Measurements from ENCODE around the gene KRT80. TPM values are rescaled to one million over a fixed set of nuclear protein-coding genes. Genes with fewer than 3 reads are reported as not detected.

The KRT80 gene
- total and polyA plus RNA-seq, 3 donors from 2014 or later: 0.50 to 1.0 (median 0.94) TPM

DNA sequence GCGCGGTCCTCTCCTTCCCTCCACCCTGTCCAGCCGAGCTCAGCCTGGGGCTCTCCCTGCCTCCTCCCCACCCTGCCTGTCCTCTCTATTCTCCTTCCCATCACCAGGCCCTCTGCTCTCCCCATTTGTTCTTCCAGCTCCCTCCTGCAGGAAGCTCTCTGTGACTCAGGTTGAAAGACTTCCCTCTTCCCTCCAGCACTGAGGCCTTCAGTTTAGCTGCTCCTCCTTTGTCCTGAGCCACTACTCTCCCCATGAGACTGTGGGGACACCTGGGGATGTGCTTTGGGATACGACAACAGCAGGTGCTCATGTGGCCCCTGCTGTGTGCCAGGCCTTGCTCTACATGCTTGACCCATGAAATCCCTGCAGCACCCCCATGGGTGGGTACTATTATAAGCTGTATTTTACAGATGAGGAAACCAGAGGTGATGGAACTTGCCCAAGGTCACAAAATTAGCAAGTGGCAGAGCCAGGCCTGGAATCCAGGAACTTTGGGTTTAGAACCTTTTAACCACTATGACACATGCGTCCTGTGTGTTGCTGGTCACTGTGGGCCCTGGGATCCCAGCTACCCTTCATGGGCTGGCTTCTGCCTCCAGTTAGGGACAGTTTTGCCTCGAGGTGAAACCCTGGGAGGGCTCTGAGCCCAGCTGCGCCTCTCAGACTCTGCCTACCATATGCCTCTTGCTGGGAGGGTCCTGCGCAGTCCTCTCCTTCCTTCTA is 5.5 kb downstream of the KRT80 start:
- intact Hi-C loops (cut with DNase I; ENCODE audit: low total_unique reads): no loop called here
- Histone ChIP-seq H3K27me3 (no peaks in the 10 kb centered on the region), H3K4me3 (no peak overlapping the region), H3K27ac (no peak overlapping the region), H3K4me1 (peaks cover 6% of the 10 kb centered on the region), H3K36me3 (ENCODE audit: low read depth, missing control alignments) (no peaks in the 10 kb centered on the region), H3K9me3 (no peaks in the 10 kb centered on the region)
- TF ChIP-seq POLR2A (IDR thresholded peaks at IDR 0.05): no peak
- TF ChIP-seq, protein P1, sequence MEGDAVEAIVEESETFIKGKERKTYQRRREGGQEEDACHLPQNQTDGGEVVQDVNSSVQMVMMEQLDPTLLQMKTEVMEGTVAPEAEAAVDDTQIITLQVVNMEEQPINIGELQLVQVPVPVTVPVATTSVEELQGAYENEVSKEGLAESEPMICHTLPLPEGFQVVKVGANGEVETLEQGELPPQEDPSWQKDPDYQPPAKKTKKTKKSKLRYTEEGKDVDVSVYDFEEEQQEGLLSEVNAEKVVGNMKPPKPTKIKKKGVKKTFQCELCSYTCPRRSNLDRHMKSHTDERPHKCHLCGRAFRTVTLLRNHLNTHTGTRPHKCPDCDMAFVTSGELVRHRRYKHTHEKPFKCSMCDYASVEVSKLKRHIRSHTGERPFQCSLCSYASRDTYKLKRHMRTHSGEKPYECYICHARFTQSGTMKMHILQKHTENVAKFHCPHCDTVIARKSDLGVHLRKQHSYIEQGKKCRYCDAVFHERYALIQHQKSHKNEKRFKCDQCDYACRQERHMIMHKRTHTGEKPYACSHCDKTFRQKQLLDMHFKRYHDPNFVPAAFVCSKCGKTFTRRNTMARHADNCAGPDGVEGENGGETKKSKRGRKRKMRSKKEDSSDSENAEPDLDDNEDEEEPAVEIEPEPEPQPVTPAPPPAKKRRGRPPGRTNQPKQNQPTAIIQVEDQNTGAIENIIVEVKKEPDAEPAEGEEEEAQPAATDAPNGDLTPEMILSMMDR (IDR thresholded peaks at IDR 0.05): no peak
- WGBS, 2 donors: 86 to 93% methylated on average over 7 to 8 of the region's 8 CpGs
- no peak for DNase-seq

DNA sequence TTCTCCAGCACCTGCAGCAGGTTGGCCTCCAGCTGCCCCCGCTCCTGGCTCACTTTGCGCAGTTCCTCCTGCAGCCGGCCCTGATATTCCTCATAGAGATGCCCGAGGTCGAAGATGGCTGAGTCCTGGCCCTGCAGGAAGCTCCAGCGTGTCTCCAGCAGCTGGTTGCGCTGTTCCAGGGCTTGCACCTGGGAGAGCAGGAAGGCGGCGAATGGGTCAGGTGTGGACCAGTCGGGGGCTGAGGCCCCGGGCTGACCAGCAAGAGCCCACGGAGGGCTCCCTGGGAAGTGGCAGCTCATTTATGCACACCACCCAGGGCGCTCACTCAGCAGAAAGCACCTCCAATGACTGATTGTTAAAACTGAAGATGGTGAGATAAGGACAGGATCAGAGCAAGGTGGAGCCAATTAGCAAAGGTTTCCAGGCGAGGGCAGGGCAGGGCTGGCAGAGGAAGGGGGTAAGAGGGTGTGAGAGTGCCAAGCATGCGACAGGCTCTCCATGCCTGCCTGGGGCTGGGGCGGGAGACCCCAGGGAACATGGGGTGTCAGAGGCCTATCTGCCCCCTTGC is 6.3 kb downstream of the KRT80 start:
- Histone ChIP-seq H3K36me3 (ENCODE audit: low read depth, missing control alignments) (no peaks in the 10 kb centered on the region), H3K4me1 (peaks cover 6% of the 10 kb centered on the region), H3K4me3 (no peak overlapping the region), H3K9me3 (no peaks in the 10 kb centered on the region), H3K27ac (no peak overlapping the region), H3K27me3 (no peaks in the 10 kb centered on the region)
- intact Hi-C loops (cut with DNase I; ENCODE audit: low total_unique reads): no loop called here
- DNase-seq: no peak
- TF ChIP-seq, protein P1 (IDR thresholded peaks at IDR 0.05): no peak
- no peak for TF ChIP-seq POLR2A (IDR thresholded peaks at IDR 0.05)
- WGBS, 2 donors: 94 to 98% methylated on average over 7 to 16 of the region's 16 CpGs

DNA sequence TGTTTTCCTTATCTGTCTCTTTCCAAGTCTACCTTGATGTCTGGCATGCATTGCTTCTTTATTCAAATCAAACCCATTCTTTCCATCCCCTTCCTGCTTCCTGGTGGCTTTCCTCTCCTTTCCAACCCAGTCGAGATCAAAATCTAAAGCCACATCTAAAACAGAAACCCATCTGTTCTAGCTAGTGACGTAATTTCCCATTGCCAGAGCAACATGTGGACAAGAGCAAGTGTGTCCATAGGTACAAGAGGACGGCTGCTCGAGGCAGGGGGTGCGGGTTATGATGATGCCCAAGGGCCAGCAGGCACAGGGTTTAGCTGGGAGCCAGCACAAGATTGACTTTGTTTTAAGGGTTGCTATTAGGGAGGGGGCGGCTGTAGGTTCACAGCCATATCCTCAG is 7.0 kb downstream of the KRT80 start:
- H3K27ac ChIP-seq: no peak overlapping the region
- no peaks in the 10 kb centered on the region for H3K36me3 ChIP-seq (ENCODE audit: low read depth, missing control alignments)
- peaks cover 6% of the 10 kb centered on the region for H3K4me1 ChIP-seq
- no peak overlapping the region for H3K4me3 ChIP-seq
- intact Hi-C loops (cut with DNase I; ENCODE audit: low total_unique reads): no loop called here
- DNase-seq: no peak
- 90 to 92% methylated on average over 6 of the region's 6 CpGs for WGBS, 2 donors
- no peaks in the 10 kb centered on the region for H3K27me3 ChIP-seq
- TF ChIP-seq POLR2A (IDR thresholded peaks at IDR 0.05): no peak
- TF ChIP-seq, protein P1 (IDR thresholded peaks at IDR 0.05): no peak
- H3K9me3 ChIP-seq: no peaks in the 10 kb centered on the region

GRCh38 chr12:52183971-52184370 is 7.8 kb downstream of the KRT80 start:
- Histone ChIP-seq H3K9me3 (no peaks in the 10 kb centered on the region), H3K36me3 (ENCODE audit: low read depth, missing control alignments) (no peaks in the 10 kb centered on the region), H3K4me1 (peaks cover 4% of the 10 kb centered on the region), H3K27me3 (no peaks in the 10 kb centered on the region), H3K4me3 (no peak overlapping the region), H3K27ac (no peak overlapping the region)
- TF ChIP-seq, protein P1 (IDR thresholded peaks at IDR 0.05): no peak
- no peak for TF ChIP-seq POLR2A (IDR thresholded peaks at IDR 0.05)
- WGBS, 2 donors: 85 to 94% methylated on average over 5 to 8 of the region's 8 CpGs
- intact Hi-C loops (cut with DNase I; ENCODE audit: low total_unique reads): no loop called here
- no peak for DNase-seq

- Histone ChIP-seq H3K9me3 (no peaks in the 10 kb centered on the region), H3K27ac (no peak overlapping the region), H3K4me1 (peaks cover 9% of the 10 kb centered on the region), H3K4me3 (no peak overlapping the region), H3K27me3 (no peaks in the 10 kb centered on the region), H3K36me3 (ENCODE audit: low read depth, missing control alignments) (no peaks in the 10 kb centered on the region)
- intact Hi-C loops (cut with DNase I; ENCODE audit: low total_unique reads): no loop called here
- 54 to 64% methylated on average over 6 of the region's 6 CpGs for WGBS, 2 donors
- DNase-seq: no peak
- TF ChIP-seq, protein P1 (IDR thresholded peaks at IDR 0.05): no peak
- TF ChIP-seq POLR2A (IDR thresholded peaks at IDR 0.05): no peak
Observed at GRCh38 chr12:52183544-52183910, 8.3 kb downstream of the KRT80 start.
